WTC11 (cell line): Measurements from ENCODE around the gene DDX39B. TPM values are rescaled to one million over a fixed set of nuclear protein-coding genes. Genes with fewer than 3 reads are reported as not detected.

ENCODE experiments used
- ATAC-seq: fragments of 200-7000 bp; cut with Tn5 transposase; 2 replicates; pipeline ENCODE4 v1.10.0; 2021; ENCODE audit warnings: mild to moderate bottlenecking, moderate library complexity
- CTCF ChIA-PET: fragments of 300-600 bp; sonication (Branson Sonifier 250); formaldehyde crosslinking; loops from one replicate; lab custom pipeline; 2021; ENCODE audit warnings: antibody characterized with exemption; lab: Charles Lee
- POLR2A ChIA-PET: fragments of 350-600 bp; sonication (Branson Sonifier 250); formaldehyde crosslinking; loops from one replicate; lab custom pipeline; 2021; ENCODE audit warnings: antibody characterized with exemption; lab: Charles Lee
- DNase-seq: peaks from one replicate; pipeline ENCODE4 v3.0.0; 2021; ENCODE audit warnings: low spot score
- H3K27ac Mint-ChIP-seq: 2 replicates; pipeline ENCODE4 v1.8.0; 2021; ENCODE audit warnings: mixed read lengths
- H3K27me3 Mint-ChIP-seq: 2 replicates; pipeline ENCODE4 v1.8.0; 2021; ENCODE audit warnings: low read depth, mild to moderate bottlenecking, moderate library complexity, mixed read lengths
- H3K36me3 Mint-ChIP-seq: 2 replicates; pipeline ENCODE4 v1.8.0; 2021; ENCODE audit warnings: mixed read lengths
- H3K4me1 Mint-ChIP-seq: 2 replicates; pipeline ENCODE4 v1.8.0; 2022; ENCODE audit warnings: mixed read lengths
- H3K4me3 Mint-ChIP-seq: 2 replicates; pipeline ENCODE4 v1.8.0; 2021; ENCODE audit warnings: mild to moderate bottlenecking, moderate library complexity, mixed read lengths
- H3K9me3 Mint-ChIP-seq: 2 replicates; pipeline ENCODE4 v1.8.0; 2021; ENCODE audit warnings: mixed read lengths
- ATF6 ChIP-seq: sonication (generic); formaldehyde crosslinking; IDR thresholded peaks from 2 replicates; pipeline ENCODE4 v1.8.1; 2023; ENCODE audit warnings: mild to moderate bottlenecking, missing genetic modification reagents
- JUN ChIP-seq: sonication (generic); formaldehyde crosslinking; IDR thresholded peaks from 2 replicates; pipeline ENCODE4 v1.8.0; 2023; ENCODE audit warnings: mild to moderate bottlenecking, missing genetic modification reagents
- NR1H2 ChIP-seq: sonication (generic); formaldehyde crosslinking; IDR thresholded peaks from 2 replicates; pipeline ENCODE4 v1.9.0; 2021; ENCODE audit warnings: mild to moderate bottlenecking, moderate library complexity, missing genetic modification reagents
- PRRX2 ChIP-seq: fragments of 250-450 bp; sonication (Bioruptor Pico); IDR thresholded peaks from 2 replicates; pipeline ENCODE4 v1.8.0; 2021; ENCODE audit warnings: mild to moderate bottlenecking
- ZNF317 ChIP-seq: sonication (generic); formaldehyde crosslinking; IDR thresholded peaks from 2 replicates; pipeline ENCODE4 v1.8.1; 2023; ENCODE audit warnings: low read depth, mild to moderate bottlenecking, moderate library complexity, missing genetic modification reagents, borderline replicate concordance
- total RNA-seq: library from RNA; stranded (reverse); gene quantifications from 3 replicates; pipeline ENCODE4 v1.2.3, GENCODE V29; 2021
- TF ChIP-seq, protein P1 (sequence below): sonication (generic); formaldehyde crosslinking; IDR thresholded peaks from 2 replicates; pipeline ENCODE4 v1.8.0; 2023; ENCODE audit warnings: missing genetic modification reagents, mild to moderate bottlenecking, borderline replicate concordance
- TF ChIP-seq, protein P2 (sequence below): fragments of 250-450 bp; sonication (Bioruptor Pico); IDR thresholded peaks from 2 replicates; pipeline ENCODE4 v1.9.0; 2021; ENCODE audit warnings: mild to moderate bottlenecking

DDX39B gene
- total RNA-seq, 1 experiment from 2014 or later: 712 TPM

GRCh38 chr6:31483392-31483791 is 58.4 kb downstream of the DDX39B start:
- H3K36me3 Mint-ChIP-seq: peaks cover 6% of the 10 kb centered on the region
- H3K27ac Mint-ChIP-seq: no peak overlapping the region
- no peaks in the 10 kb centered on the region; the same call in 1 of the 2 replicates for H3K27me3 Mint-ChIP-seq
- TF ChIP-seq PRRX2 (no peak), ZNF317 (no peak)
- TF ChIP-seq, protein P1, sequence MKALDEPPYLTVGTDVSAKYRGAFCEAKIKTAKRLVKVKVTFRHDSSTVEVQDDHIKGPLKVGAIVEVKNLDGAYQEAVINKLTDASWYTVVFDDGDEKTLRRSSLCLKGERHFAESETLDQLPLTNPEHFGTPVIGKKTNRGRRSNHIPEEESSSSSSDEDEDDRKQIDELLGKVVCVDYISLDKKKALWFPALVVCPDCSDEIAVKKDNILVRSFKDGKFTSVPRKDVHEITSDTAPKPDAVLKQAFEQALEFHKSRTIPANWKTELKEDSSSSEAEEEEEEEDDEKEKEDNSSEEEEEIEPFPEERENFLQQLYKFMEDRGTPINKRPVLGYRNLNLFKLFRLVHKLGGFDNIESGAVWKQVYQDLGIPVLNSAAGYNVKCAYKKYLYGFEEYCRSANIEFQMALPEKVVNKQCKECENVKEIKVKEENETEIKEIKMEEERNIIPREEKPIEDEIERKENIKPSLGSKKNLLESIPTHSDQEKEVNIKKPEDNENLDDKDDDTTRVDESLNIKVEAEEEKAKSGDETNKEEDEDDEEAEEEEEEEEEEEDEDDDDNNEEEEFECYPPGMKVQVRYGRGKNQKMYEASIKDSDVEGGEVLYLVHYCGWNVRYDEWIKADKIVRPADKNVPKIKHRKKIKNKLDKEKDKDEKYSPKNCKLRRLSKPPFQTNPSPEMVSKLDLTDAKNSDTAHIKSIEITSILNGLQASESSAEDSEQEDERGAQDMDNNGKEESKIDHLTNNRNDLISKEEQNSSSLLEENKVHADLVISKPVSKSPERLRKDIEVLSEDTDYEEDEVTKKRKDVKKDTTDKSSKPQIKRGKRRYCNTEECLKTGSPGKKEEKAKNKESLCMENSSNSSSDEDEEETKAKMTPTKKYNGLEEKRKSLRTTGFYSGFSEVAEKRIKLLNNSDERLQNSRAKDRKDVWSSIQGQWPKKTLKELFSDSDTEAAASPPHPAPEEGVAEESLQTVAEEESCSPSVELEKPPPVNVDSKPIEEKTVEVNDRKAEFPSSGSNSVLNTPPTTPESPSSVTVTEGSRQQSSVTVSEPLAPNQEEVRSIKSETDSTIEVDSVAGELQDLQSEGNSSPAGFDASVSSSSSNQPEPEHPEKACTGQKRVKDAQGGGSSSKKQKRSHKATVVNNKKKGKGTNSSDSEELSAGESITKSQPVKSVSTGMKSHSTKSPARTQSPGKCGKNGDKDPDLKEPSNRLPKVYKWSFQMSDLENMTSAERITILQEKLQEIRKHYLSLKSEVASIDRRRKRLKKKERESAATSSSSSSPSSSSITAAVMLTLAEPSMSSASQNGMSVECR: no peak
- POLR2A ChIA-PET: no interaction called here
- no peak for DNase-seq
- no peak for ATAC-seq
- CTCF ChIA-PET: no interaction called here
- H3K4me1 Mint-ChIP-seq: peaks cover 21% of the 10 kb centered on the region
- H3K9me3 Mint-ChIP-seq: peaks cover 10% of the 10 kb centered on the region
- H3K4me3 Mint-ChIP-seq: no peak overlapping the region

GRCh38 chr6:31480574-31480973 is 61.2 kb downstream of the DDX39B start:
- Mint-ChIP-seq H3K27me3 (peaks cover under 1% of the 10 kb centered on the region; the same call in 1 of the 2 replicates), H3K27ac (no peak overlapping the region), H3K36me3 (no peaks in the 10 kb centered on the region), H3K4me3 (no peak overlapping the region), H3K9me3 (no peaks in the 10 kb centered on the region)
- ChIA-PET POLR2A (no interaction called here), CTCF (interaction anchor here (1.0 to 1.1 kb wide), 2 partner anchors 18 to 38 kb away, joined by 4 to 9 read pairs; no protein-coding TSS in a partner anchor)
- DNase-seq: no peak
- TF ChIP-seq, protein P2, sequence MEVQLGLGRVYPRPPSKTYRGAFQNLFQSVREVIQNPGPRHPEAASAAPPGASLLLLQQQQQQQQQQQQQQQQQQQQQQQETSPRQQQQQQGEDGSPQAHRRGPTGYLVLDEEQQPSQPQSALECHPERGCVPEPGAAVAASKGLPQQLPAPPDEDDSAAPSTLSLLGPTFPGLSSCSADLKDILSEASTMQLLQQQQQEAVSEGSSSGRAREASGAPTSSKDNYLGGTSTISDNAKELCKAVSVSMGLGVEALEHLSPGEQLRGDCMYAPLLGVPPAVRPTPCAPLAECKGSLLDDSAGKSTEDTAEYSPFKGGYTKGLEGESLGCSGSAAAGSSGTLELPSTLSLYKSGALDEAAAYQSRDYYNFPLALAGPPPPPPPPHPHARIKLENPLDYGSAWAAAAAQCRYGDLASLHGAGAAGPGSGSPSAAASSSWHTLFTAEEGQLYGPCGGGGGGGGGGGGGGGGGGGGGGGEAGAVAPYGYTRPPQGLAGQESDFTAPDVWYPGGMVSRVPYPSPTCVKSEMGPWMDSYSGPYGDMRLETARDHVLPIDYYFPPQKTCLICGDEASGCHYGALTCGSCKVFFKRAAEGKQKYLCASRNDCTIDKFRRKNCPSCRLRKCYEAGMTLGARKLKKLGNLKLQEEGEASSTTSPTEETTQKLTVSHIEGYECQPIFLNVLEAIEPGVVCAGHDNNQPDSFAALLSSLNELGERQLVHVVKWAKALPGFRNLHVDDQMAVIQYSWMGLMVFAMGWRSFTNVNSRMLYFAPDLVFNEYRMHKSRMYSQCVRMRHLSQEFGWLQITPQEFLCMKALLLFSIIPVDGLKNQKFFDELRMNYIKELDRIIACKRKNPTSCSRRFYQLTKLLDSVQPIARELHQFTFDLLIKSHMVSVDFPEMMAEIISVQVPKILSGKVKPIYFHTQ (CRISPR knock-in tag): no peak
- no peak for TF ChIP-seq NR1H2
- no peak for TF ChIP-seq ATF6 (CRISPR knock-in tag)
- no peak for TF ChIP-seq JUN (CRISPR knock-in tag)
- TF ChIP-seq, all 79 proteins: peak for 0
- peaks cover 9% of the 10 kb centered on the region for H3K4me1 Mint-ChIP-seq
- no peak for ATAC-seq

Other genes with a start within 250 kb of the DDX39B start
- gene HLA-B, start 184.8 kb downstream of the DDX39B start, total RNA-seq: 124 to 149 TPM (median 141 TPM) in 3 replicates
- 11.4 to 12.9 TPM (median 11.7 TPM) in 3 replicates for gene MICA, start 138.4 kb downstream of the DDX39B start, total RNA-seq
- 26.9 to 37.0 TPM (median 27.0 TPM) in 3 replicates for gene MICB, start 43.9 kb downstream of the DDX39B start, total RNA-seq
- gene MCCD1, start 13.0 kb downstream of the DDX39B start, total RNA-seq: not detected in 3 replicates
- 2.7 to 4.1 TPM (median 4.0 TPM) in 3 replicates for gene ATP6V1G2, start 4.6 kb upstream of the DDX39B start, total RNA-seq
- gene NFKBIL1, start 5.6 kb upstream of the DDX39B start, total RNA-seq: 14.9 to 19.5 TPM (median 17.1 TPM) in 3 replicates
- gene LTA, start 30.3 kb upstream of the DDX39B start, total RNA-seq: 0.46 to 1.2 TPM (median 0.87 TPM) in 3 replicates
- 0.23 to 0.46 TPM (median 0.31 TPM) in 3 replicates for gene TNF, start 33.6 kb upstream of the DDX39B start, total RNA-seq
- 1.0 to 1.5 TPM (median 1.3 TPM) in 3 replicates for gene LTB, start 40.4 kb upstream of the DDX39B start, total RNA-seq
- 0.34 to 0.66 TPM in 2 of 3 replicates, not detected in the other for gene LST1, start 44.3 kb upstream of the DDX39B start, total RNA-seq
- not detected in 3 replicates for gene NCR3, start 51.0 kb upstream of the DDX39B start, total RNA-seq
- 5.4 to 8.5 TPM (median 7.1 TPM) in 3 replicates for gene AIF1, start 73.2 kb upstream of the DDX39B start, total RNA-seq
- 372 to 381 TPM (median 373 TPM) in 3 replicates for gene PRRC2A, start 78.7 kb upstream of the DDX39B start, total RNA-seq
- 366 to 410 TPM (median 396 TPM) in 3 replicates for gene BAG6, start 110.7 kb upstream of the DDX39B start, total RNA-seq
- 3.5 to 4.6 TPM (median 4.3 TPM) in 3 replicates for gene APOM, start 113.9 kb upstream of the DDX39B start, total RNA-seq
- 14.0 to 16.3 TPM (median 14.3 TPM) in 3 replicates for gene C6orf47, start 118.8 kb upstream of the DDX39B start, total RNA-seq
- gene GPANK1, start 123.0 kb upstream of the DDX39B start, total RNA-seq: 24.3 to 29.1 TPM (median 26.4 TPM) in 3 replicates
- 153 to 183 TPM (median 161 TPM) in 3 replicates for gene CSNK2B, start 124.1 kb upstream of the DDX39B start, total RNA-seq
- 10.7 to 15.7 TPM (median 11.0 TPM) in 3 replicates for gene LY6G5B, start 128.0 kb upstream of the DDX39B start, total RNA-seq
- gene LY6G5C, start 139.1 kb upstream of the DDX39B start, total RNA-seq: 0.98 to 1.6 TPM (median 1.0 TPM) in 3 replicates
- 28.6 to 30.3 TPM (median 29.8 TPM) in 3 replicates for gene ABHD16A, start 161.3 kb upstream of the DDX39B start, total RNA-seq
- gene LY6G6F, start 164.9 kb upstream of the DDX39B start, total RNA-seq: not detected in 3 replicates
- gene LY6G6D, start 173.3 kb upstream of the DDX39B start, total RNA-seq: not detected in 3 replicates
- 0.21 to 0.35 TPM in 2 of 3 replicates, not detected in the other for gene LY6G6C, start 179.7 kb upstream of the DDX39B start, total RNA-seq
- gene MPIG6B, start 181.4 kb upstream of the DDX39B start, total RNA-seq: 0.09 to 0.11 TPM (median 0.11 TPM) in 3 replicates
- 62.2 to 67.3 TPM (median 65.8 TPM) in 3 replicates for gene DDAH2, start 187.3 kb upstream of the DDX39B start, total RNA-seq
- 229 to 244 TPM (median 230 TPM) in 3 replicates for gene CLIC1, start 194.5 kb upstream of the DDX39B start, total RNA-seq
- gene MSH5, start 198.0 kb upstream of the DDX39B start, total RNA-seq: 43.1 to 62.3 TPM (median 56.1 TPM) in 3 replicates
- 13.3 to 16.9 TPM (median 13.7 TPM) in 3 replicates for gene SAPCD1, start 220.7 kb upstream of the DDX39B start, total RNA-seq
- gene VWA7, start 235.3 kb upstream of the DDX39B start, total RNA-seq: 1.2 to 1.8 TPM (median 1.4 TPM) in 3 replicates